HG02678 (cell line): ENCODE data around the gene PFKP.

Experiments used
- ATAC-seq: cut with Tn5 transposase; IDR thresholded peaks from one replicate; pipeline ENCODE4 v1.9.1; 2021; ENCODE audit warnings: mild to moderate bottlenecking, moderate library complexity; ENCODE audit not compliant: unreplicated experiment

The PFKP gene

GRCh38 chr10:3185386-3185785 lies 118.0 kb downstream of the PFKP start:
- ATAC-seq, result no peak

GRCh38 chr10:3186368-3186767 lies 119.0 kb downstream of the PFKP start:
- ATAC-seq, result no peak
